IPS DF 4.7 (cell line): Measurements from ENCODE around the gene PKP4.
A peak's percentile ranks its signal among the peaks of the same experiment; 100 is the strongest.
"Not testable (repeated sequence)": the region's sequence is repeated elsewhere in the genome, so short reads cannot be mapped to it uniquely, and the experiment has no call there.

Experiments
- DNase-seq: peaks from one replicate; pipeline ENCODE4 v3.0.0-alpha.2; 2013; ENCODE audit warnings: low spot score; ENCODE audit errors: extremely low read depth

PKP4 gene, protein sequence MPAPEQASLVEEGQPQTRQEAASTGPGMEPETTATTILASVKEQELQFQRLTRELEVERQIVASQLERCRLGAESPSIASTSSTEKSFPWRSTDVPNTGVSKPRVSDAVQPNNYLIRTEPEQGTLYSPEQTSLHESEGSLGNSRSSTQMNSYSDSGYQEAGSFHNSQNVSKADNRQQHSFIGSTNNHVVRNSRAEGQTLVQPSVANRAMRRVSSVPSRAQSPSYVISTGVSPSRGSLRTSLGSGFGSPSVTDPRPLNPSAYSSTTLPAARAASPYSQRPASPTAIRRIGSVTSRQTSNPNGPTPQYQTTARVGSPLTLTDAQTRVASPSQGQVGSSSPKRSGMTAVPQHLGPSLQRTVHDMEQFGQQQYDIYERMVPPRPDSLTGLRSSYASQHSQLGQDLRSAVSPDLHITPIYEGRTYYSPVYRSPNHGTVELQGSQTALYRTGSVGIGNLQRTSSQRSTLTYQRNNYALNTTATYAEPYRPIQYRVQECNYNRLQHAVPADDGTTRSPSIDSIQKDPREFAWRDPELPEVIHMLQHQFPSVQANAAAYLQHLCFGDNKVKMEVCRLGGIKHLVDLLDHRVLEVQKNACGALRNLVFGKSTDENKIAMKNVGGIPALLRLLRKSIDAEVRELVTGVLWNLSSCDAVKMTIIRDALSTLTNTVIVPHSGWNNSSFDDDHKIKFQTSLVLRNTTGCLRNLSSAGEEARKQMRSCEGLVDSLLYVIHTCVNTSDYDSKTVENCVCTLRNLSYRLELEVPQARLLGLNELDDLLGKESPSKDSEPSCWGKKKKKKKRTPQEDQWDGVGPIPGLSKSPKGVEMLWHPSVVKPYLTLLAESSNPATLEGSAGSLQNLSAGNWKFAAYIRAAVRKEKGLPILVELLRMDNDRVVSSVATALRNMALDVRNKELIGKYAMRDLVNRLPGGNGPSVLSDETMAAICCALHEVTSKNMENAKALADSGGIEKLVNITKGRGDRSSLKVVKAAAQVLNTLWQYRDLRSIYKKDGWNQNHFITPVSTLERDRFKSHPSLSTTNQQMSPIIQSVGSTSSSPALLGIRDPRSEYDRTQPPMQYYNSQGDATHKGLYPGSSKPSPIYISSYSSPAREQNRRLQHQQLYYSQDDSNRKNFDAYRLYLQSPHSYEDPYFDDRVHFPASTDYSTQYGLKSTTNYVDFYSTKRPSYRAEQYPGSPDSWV

GRCh38 chr2:158456309-158457066 lies at the start of gene PKP4, which contains the start of gene CCDC148:
Gene PKP4, plus strand, starts transcription at chr2:158456952. Its CDS starts 76,233 bp downstream, at chr2:158533185.
Gene CCDC148, minus strand, starts transcription at chr2:158456753. Its CDS starts 314 bp downstream, at chr2:158456439.
- DNase-seq = peak; percentile 78

- DNase-seq = no peak
Measured at GRCh38 chr2:158407031-158407430, 49.7 kb upstream of the PKP4 start.

DNA sequence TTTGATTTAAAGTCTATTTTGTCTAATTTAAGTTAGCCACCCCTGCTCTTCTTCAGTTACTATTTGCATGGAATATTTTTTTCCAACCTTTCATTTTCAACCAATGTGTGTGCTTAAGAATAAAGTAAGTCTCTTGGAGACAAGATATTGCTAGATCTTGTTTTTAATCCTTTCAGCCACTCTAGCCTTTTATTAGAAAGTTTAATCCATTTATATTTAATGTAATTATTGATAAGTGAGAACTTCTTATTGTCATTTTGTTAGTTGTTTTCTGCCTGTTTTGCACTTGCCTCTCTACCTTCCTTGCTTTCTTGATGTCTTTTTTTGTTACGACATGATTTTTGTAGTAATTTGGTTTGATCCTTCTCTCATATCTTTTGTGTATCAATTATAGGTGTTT lies 46.6 kb upstream of the PKP4 start:
- no peak for DNase-seq

- DNase-seq = no peak
Measured at GRCh38 chr2:158411748-158412147, 45.0 kb upstream of the PKP4 start.

GRCh38 chr2:158412206-158412605 lies 44.5 kb upstream of the PKP4 start:
- no peak for DNase-seq

GRCh38 chr2:158413581-158413980 lies 43.2 kb upstream of the PKP4 start:
- DNase-seq = no peak

DNA sequence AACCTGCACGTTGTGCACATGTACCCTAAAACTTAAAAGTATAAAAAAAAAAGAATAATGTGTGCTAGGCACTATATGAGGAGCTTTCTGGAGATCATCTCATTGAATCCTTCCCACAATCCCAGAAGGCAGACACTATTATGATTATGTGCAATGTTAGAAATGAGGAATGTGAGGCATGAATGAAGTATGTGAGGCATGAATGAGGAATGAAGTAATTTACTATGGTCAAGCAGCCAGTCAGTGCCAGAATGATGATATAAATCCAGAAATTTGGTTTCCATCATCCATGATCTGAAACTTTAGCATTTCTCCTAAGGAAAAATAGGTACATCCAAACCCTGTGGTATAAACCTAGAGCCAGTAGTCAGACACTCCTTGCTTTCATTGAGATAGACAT lies 42.2 kb upstream of the PKP4 start:
- DNase-seq = no peak

DNA sequence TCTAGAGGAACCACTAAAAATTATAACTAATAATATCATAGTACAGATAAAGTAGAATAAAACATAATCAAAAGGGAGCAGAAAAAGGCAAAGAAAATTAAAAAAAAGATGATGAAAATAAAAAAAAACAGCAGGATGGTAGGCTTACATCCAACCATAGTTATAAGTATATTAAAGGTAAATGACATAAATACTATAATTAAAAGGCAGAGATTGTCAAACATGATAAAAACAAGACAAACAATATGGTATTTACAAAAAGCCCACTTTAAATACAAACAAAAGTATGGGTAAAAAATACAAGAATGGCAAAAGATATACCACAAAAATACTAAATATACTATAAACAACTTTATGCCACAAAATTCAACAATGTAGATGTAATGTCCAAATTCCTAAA lies 24.6 kb upstream of the PKP4 start:
- DNase-seq = no peak

GRCh38 chr2:158433716-158434115 lies 23.0 kb upstream of the PKP4 start:
- not testable (repeated sequence) for DNase-seq

GRCh38 chr2:158439062-158439461 lies 17.7 kb upstream of the PKP4 start:
- DNase-seq = not testable (repeated sequence)

DNA sequence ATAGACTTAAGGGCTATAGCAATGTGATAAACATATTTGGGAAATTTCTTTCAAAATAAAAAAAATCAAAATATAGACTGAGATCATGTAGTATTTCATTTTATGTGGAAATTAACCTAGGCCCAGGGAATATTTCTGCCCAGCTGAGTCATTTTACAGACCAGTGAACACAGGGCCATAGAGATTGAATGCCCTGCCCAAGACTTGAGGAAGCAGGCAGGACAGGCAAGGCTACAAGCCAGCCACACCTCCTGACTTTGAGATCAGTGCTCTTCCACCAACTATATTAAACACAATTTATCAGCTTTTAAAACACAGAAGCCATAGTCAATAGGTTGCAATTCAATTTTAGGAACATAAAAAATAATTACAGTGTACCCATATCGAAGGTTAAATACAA lies 13.1 kb upstream of the PKP4 start:
- DNase-seq = no peak

GRCh38 chr2:158457092-158457825 lies 507 bp downstream of the PKP4 start:
- DNase-seq = no peak

- peak; percentile 49 for DNase-seq
Measured at GRCh38 chr2:158457826-158458616, 1.3 kb downstream of the PKP4 start.

GRCh38 chr2:158458617-158458920 lies 1.8 kb downstream of the PKP4 start:
- DNase-seq = no peak

- no peak for DNase-seq
Measured at GRCh38 chr2:158459161-158460003, 2.6 kb downstream of the PKP4 start.

GRCh38 chr2:158460632-158461297 lies 4.0 kb downstream of the PKP4 start:
- no peak for DNase-seq

DNA sequence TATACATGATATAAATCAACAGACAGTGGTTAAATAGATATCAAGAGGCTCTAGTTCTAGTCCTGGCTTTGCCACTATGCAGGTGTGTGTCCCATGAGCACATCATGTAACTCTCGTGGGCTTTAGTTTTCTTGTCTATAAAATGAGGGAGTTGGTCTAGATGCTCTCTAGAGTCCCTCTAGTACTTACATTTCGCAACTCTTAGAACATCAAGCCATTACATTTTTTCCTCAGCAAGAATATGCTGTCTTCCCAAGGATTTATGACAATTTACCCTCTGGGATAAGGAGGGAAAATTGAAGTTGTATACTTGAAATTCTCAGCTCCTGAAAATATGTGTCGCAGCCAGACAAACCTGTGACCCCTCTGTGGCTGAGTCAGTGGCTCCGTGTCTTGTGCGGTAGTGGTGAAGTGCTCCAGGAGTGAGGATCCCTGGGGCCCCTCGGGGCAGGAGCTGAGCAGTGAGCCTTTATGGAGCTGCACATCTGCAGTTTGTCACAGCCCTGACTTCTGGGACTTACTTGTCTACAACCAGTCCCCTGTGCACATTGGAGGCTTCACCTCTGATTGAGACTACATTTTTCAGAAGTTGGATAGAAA lies 6.8 kb downstream of the PKP4 start:
- no peak for DNase-seq
